Activated CD8-positive, alpha-beta memory T cell treated with anti-CD3 and anti-CD28 coated beads, Interleukin-2, amount 50 U/mL, for 24 hours (primary cell): ENCODE results near the gene EPHA4.

Source experiments
- DNase-seq: peaks from one replicate; pipeline ENCODE4 v3.0.0-alpha.2; 2020; ENCODE audit errors: extremely low read depth

Gene EPHA4

DNA sequence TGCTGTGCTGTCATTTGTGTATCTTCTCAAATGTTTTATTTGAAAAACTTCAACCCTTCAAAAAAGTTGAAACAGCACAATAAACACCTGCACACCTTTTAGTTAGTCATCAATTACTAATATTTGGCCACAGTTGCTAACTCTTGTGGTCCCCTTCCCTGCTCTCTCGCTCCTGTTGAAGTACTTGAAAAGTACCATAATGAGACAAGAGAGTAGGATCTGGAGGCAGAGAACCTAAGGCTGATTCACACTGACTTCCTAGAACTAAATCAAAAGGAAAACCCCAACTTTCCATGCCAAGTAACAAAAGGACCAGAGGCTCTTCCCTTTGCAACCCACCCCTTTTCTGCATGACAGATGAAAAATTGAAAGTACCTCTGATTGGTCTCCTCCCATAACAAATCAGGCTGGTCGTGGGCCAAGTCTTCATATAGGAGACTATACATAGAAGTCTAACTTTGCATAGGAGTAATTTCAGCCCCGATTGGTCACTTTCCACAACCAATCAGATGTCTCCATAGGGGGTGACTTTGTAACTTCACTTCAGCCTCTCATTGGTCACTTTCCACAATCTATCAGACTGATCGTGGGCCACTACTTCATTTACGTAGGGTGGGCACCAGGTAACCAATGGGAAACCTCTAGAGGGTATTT, 179.7 kb downstream of the EPHA4 start:
- no peak for DNase-seq

GRCh38 chr2:221390878-221391277, 181.2 kb downstream of the EPHA4 start:
- no peak for DNase-seq

- DNase-seq: no peak
Measured at GRCh38 chr2:221389904-221390303, 182.2 kb downstream of the EPHA4 start.

- no peak for DNase-seq
Measured at GRCh38 chr2:221389421-221389820, 182.7 kb downstream of the EPHA4 start.

DNA sequence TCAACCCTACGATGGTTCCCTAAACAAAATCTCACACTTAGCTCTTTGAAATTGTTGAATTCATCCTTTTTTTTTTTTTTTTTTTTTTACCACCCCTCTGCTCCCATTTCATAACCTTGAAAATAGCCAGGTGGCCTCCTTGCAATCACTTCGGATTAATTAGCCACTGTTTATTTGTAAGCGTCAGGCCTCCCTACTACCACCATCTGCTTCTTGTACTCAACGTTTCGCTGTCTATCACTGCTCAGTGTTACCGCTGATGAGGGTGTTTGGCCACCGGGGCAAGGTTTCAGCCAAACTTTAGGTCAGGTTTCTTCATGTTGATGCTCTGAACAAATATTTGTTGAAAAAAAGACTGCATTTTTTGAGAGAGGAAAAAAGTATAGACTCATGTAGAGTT, 183.2 kb downstream of the EPHA4 start:
- no peak for DNase-seq

DNA sequence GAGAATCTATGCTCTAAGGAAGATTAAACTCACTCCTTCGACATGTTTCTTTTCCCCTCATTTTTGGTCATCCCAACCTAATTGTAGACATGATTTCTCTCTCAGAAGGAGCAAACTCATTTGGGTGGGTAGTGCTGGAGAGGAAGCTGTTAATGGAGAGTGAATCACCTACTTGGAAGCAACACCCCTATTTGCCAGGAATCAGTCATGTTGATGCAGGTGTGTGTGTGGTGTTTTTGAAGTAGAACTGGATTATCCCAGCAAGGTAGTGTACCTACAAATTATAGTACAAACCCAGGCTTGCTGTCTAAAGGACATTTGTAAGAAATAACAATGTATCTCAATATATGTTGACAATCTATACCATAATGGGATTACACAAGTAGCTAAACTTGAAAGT, 186.4 kb downstream of the EPHA4 start:
- DNase-seq: no peak

GRCh38 chr2:221381928-221382488, 190.1 kb downstream of the EPHA4 start:
- DNase-seq: no peak

GRCh38 chr2:221380686-221381085, 191.4 kb downstream of the EPHA4 start:
- DNase-seq: no peak

DNA sequence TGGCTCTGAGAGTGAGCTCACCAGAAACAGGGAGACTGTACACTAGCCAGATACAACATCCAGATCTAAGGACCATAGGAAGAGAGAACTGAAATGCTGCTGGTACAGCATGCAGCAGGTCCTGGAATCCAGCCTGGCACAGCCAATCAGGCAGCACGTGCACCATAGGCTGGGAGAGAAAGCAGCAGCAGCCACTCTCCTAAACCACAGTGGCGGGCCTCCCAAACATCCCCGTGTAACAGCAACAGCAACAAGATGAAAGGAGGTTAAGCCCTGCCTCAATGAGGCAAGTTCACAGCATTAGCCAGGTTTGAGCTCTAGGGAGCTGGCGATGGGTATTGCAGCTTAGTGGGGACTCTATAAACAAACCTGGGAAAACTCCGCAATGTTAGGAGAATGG, 192.0 kb downstream of the EPHA4 start:
- DNase-seq: no peak

DNA sequence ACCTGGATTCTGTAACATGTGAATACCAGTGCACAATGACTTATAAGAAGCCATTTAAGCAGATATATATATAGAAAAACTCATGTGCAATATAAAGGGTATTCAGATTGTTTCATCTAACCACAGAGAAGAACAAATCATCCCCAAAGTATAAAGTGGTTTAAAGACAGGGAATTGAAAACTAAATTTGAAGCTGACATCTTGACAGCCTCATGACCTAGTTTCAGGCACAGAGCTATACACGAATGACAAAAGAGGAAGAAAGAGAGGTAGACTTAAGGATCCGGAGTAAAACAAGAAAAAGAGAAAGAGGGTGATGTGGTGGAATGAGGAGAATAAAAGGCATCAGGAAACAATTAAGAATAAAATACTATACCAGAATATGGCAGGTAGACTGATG, 194.5 kb downstream of the EPHA4 start:
- no peak for DNase-seq

DNA sequence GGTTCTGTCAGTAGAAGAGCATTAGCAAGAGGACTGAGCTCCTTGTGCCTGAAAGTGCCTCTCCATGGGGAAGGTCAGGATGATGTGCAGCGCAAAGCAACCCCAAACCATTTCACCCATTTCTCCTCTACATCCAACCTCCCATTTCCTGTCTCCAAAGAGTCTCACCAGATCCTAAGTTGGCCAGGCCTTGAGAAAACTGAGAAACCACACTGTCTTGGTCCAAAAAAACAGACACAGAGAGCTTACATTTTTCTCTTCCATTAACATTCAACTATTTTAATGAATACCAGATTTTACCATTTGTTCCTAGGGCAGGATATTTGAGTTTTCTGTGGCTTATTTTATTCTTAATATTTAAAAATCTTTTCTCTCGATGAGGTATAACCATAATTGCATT, 195.0 kb downstream of the EPHA4 start:
- no peak for DNase-seq

DNA sequence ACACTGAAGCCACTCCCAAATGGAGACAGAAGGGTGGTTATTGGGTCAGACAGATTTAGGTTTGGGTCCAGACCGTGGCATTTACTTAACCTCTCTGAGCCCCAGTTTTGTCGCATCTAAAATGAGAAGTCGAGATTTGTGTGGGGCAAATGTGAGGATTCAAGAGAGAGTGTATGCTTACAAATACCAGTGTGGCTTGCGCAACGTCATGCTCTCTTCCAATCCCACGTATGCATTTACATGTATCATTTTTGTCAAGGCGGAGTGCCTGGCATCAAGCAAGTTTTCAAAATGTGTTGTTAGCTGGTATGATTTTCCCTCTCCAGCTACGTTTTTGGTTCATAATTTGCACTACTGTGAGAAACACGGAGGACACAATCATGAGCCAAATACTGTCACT, 197.9 kb downstream of the EPHA4 start:
- DNase-seq: no peak

DNA sequence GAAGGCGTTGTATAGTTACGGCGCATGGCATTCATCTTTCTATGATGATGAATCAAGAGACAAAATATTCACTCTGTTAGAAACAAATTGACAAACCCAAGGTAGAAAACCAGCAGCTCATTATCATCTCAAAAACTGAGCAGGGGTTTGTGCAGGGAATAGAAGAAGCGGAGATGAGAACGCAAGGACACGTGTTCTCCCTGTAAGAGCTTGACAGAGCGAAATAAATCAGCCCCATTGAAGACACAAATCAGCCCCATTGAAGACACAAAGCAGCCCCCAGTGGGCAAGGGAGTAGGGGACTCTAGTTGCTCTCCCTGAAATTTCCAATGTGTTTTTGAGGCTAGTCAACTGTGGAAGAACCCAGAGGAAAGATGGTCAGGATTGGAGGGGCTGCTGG, 199.2 kb downstream of the EPHA4 start:
- no peak for DNase-seq

DNA sequence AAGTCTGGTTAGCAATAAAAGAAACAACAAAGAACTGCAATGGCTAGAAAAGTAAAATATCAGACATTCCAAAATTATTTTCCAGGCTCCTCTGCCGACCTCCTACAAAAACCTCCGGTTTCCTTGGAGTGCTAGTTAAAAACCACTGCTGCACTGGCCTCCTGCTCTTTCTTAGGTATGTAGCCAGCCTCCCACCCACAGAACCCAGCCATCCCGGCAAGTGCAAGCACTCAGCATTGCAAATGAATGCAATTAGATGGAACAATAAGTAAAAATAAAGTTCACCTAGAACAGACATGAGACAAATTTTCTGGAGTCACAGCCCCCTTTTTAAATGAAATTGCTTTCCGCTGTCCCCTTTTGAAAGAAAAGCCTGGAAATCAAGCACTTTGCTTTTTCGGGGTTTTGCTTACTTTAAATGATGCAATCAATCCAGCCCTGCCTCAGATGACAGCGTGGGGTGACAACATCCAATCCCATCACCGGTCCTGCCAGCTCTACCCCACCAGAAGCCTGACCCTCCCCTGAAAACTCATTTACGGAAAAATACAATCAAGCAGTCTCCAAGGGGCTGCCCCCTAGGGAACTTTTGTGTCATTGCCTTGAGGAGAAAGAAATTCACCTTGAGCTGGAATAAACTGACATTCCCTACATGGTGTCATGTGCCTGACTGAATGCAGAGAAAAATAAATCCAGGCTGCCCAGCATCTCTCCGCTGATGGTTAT, 199.8 kb downstream of the EPHA4 start:
- DNase-seq: no peak

DNA sequence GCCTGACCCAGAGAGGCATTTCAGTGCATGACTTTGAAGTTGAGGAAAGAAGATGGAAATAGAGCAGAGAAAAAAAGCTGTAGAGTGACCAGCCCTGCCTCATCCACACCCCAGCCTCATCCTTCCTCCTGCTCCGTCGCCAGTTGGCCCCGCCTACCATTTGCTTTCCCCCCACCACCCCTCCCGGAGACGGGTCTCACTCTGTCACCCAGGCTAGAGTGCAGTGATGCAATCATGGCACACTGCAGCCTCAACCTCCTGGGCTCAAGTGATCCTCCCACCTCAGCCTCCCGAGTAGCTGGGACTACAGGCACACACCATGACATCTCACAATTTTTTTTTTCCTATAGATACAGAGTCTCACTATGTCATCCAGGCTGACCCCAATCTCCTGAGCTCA, 200.8 kb downstream of the EPHA4 start:
- DNase-seq: no peak

DNA sequence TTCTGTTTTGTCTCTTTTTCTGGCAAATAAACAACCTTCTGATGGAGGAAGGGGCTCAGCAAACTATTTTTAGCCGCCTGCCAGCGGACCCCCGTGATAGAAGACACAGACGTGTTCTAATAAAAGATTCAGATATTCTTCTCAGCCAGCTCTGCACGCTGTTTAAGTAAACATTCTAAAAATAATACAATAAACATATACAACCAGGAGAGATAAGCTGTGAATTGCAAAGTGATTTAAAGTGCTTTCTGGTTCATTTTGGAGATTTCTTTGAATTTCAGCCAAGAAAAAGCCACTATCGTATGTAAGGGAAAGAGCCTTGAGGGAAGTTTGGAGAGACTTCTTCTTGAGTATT, 201.3 kb downstream of the EPHA4 start:
- no peak for DNase-seq

DNA sequence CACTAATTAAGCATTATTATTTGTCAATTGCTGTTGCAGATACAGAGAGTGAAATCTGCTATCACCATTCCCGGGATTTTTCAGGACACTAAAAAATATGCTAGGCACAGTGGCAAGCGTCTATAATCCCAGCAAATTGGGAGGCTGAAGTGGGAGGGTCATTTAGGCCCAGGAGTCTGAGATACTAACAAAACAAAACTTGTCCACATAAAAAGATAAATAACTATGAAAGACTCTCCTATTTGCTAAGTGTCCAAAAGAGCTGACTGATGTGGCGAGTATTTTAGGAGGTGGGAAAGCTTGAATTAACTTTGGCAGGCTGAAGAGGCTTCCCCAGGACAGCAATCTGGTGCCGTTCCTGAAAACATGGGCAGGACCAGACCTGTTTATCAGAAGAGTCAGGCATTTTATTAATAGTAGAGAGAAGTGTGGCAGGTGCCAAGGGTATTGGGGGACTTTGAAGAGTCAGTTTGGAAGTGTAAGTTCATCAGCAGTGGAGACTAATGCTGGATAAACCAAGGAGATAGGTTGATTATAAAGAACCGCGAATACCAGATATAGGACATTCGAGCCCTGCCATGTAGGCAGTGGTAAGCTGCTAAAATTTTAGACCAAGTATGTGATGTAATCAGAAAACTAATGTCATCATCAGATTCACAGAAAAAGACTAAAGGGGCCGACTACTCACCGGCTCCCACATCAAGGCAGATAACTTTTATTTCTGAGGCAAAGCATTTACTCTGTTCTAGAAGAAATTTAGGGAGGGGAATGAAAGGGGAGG, 201.8 kb downstream of the EPHA4 start:
- no peak for DNase-seq
